ENCODE results near the gene BEND4.

Gene BEND4

DNA sequence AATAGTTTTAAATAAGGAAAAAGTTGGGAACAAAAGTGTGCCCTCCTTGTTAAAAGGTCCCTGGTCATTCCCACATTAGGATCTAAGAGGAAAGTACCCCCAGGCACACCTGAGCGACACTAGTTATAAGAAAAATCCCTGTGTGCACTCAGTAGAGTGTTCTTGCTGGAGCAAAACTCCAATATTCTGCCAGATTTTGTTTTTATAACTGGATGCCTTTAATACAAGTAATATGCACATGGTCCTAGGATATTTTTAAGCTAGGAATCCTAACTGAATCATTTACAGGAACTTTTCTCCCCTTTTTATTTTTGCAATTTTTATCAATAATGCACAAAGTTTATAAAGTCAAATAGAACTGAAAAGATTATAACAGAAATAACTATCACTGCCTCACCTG is 68.6 kb downstream of the BEND4 start:
- Histone ChIP-seq H3K9ac (no peak overlapping the region), H3K4me2 (ENCODE audit: low read length) (no peak overlapping the region), H3K4me3 (ENCODE audit: low read depth, low read length) (no peak overlapping the region), H3K9me3 (ENCODE audit: control insufficient read depth, low read length) (no peaks in the 10 kb centered on the region), H3K27ac (no peak overlapping the region), H2AFZ (no peak overlapping the region), H3K4me1 (no peaks in the 10 kb centered on the region), H3K27me3 (ENCODE audit: control insufficient read depth, insufficient read depth, low read length) (no peaks in the 10 kb centered on the region), H3K79me2 (no peaks in the 10 kb centered on the region), H3K36me3 (ENCODE audit: control insufficient read depth, insufficient read depth, low read length) (no peaks in the 10 kb centered on the region)
- TF ChIP-seq, protein P1, sequence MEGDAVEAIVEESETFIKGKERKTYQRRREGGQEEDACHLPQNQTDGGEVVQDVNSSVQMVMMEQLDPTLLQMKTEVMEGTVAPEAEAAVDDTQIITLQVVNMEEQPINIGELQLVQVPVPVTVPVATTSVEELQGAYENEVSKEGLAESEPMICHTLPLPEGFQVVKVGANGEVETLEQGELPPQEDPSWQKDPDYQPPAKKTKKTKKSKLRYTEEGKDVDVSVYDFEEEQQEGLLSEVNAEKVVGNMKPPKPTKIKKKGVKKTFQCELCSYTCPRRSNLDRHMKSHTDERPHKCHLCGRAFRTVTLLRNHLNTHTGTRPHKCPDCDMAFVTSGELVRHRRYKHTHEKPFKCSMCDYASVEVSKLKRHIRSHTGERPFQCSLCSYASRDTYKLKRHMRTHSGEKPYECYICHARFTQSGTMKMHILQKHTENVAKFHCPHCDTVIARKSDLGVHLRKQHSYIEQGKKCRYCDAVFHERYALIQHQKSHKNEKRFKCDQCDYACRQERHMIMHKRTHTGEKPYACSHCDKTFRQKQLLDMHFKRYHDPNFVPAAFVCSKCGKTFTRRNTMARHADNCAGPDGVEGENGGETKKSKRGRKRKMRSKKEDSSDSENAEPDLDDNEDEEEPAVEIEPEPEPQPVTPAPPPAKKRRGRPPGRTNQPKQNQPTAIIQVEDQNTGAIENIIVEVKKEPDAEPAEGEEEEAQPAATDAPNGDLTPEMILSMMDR (IDR thresholded peaks at IDR 0.05): no peak

GRCh38 chr4:42080306-42080705 is 72.1 kb downstream of the BEND4 start:
- Histone ChIP-seq H3K4me1 (no peaks in the 10 kb centered on the region), H3K4me3 (ENCODE audit: low read depth, low read length) (no peak overlapping the region), H3K36me3 (ENCODE audit: control insufficient read depth, insufficient read depth, low read length) (no peaks in the 10 kb centered on the region), H2AFZ (no peak overlapping the region), H3K9ac (no peak overlapping the region), H3K9me3 (ENCODE audit: control insufficient read depth, low read length) (no peaks in the 10 kb centered on the region), H3K27ac (no peak overlapping the region), H3K4me2 (ENCODE audit: low read length) (no peak overlapping the region), H3K79me2 (no peaks in the 10 kb centered on the region), H3K27me3 (ENCODE audit: control insufficient read depth, insufficient read depth, low read length) (no peaks in the 10 kb centered on the region)
- TF ChIP-seq, protein P1 (IDR thresholded peaks at IDR 0.05): no peak

- Histone ChIP-seq H3K27ac (no peak overlapping the region), H3K4me1 (no peaks in the 10 kb centered on the region), H3K9me3 (ENCODE audit: control insufficient read depth, low read length) (no peaks in the 10 kb centered on the region), H3K27me3 (ENCODE audit: control insufficient read depth, insufficient read depth, low read length) (no peaks in the 10 kb centered on the region), H3K4me2 (ENCODE audit: low read length) (no peak overlapping the region), H3K36me3 (ENCODE audit: control insufficient read depth, insufficient read depth, low read length) (no peaks in the 10 kb centered on the region), H3K4me3 (ENCODE audit: low read depth, low read length) (no peak overlapping the region), H3K79me2 (no peaks in the 10 kb centered on the region), H3K9ac (no peak overlapping the region), H2AFZ (no peak overlapping the region)
- TF ChIP-seq, protein P1 (IDR thresholded peaks at IDR 0.05): no peak
Measured at GRCh38 chr4:42078184-42078801, 74.2 kb downstream of the BEND4 start.

DNA sequence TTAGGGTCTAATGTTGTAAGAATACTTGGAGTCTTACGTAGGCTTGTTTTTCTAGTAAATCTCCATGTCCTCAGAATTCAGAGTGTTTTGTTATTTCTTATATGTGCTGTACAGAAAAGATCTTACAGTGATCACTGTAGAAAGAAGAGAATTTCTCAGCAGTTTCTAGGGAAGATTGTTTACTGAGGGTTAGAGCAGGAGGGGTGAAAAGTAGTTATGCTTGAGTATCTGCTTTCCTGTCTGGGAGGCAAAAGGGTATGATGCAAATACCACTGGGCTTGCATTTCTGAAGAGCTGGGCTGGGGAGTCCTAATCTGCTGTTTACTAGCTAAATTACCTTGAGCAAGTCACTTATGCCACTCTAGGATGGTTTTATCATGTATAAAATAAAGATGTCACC is 78.2 kb downstream of the BEND4 start:
- H3K36me3 ChIP-seq (ENCODE audit: control insufficient read depth, insufficient read depth, low read length): no peaks in the 10 kb centered on the region
- H3K4me1 ChIP-seq: no peaks in the 10 kb centered on the region
- H3K9me3 ChIP-seq (ENCODE audit: control insufficient read depth, low read length): no peaks in the 10 kb centered on the region
- no peak overlapping the region for H3K4me3 ChIP-seq (ENCODE audit: low read depth, low read length)
- no peak overlapping the region for H2AFZ ChIP-seq
- H3K27ac ChIP-seq: no peak overlapping the region
- no peak overlapping the region for H3K4me2 ChIP-seq (ENCODE audit: low read length)
- TF ChIP-seq, protein P1 (IDR thresholded peaks at IDR 0.05): no peak
- H3K9ac ChIP-seq: no peak overlapping the region
- H3K79me2 ChIP-seq: no peaks in the 10 kb centered on the region
- no peaks in the 10 kb centered on the region for H3K27me3 ChIP-seq (ENCODE audit: control insufficient read depth, insufficient read depth, low read length)

GRCh38 chr4:42070463-42070862 is 82.0 kb downstream of the BEND4 start:
- H3K9me3 ChIP-seq (ENCODE audit: control insufficient read depth, low read length): no peaks in the 10 kb centered on the region
- no peaks in the 10 kb centered on the region for H3K27me3 ChIP-seq (ENCODE audit: control insufficient read depth, insufficient read depth, low read length)
- no peak overlapping the region for H2AFZ ChIP-seq
- H3K36me3 ChIP-seq (ENCODE audit: control insufficient read depth, insufficient read depth, low read length): no peaks in the 10 kb centered on the region
- H3K4me3 ChIP-seq (ENCODE audit: low read depth, low read length): no peak overlapping the region
- H3K4me2 ChIP-seq (ENCODE audit: low read length): no peak overlapping the region
- no peaks in the 10 kb centered on the region for H3K4me1 ChIP-seq
- TF ChIP-seq, protein P1 (IDR thresholded peaks at IDR 0.05): no peak
- no peak overlapping the region for H3K27ac ChIP-seq
- H3K9ac ChIP-seq: no peak overlapping the region
- no peaks in the 10 kb centered on the region for H3K79me2 ChIP-seq
